OCI-LY1 (cell line): ENCODE results near the gene TTC33.

Experiments
- CTCF ChIP-seq: fragments of 200-600 bp; sonication (generic), shearing (Covaris generic); IDR thresholded peaks from 2 replicates; pipeline ENCODE4 v1.5.1; 2017; ENCODE audit warnings: mild to moderate bottlenecking, antibody characterized with exemption, low read length, moderate library complexity, mixed read lengths
- EZH2 ChIP-seq: fragments of 200-600 bp; sonication (generic), shearing (Covaris generic); IDR thresholded peaks from 2 replicates; pipeline ENCODE4 v1.8.0; 2017; ENCODE audit warnings: borderline replicate concordance, mixed run types, mild to moderate bottlenecking, antibody characterized with exemption, low read length, moderate library complexity, mixed read lengths

GRCh38 chr5:40627706-40628105 lies 128.1 kb downstream of the TTC33 start:
- TF ChIP-seq CTCF (no peak), EZH2 (no peak)
